HG03066 (cell line): ENCODE results near the gene NUTM2B.
"Not testable (repeated sequence)": the region's sequence is repeated elsewhere in the genome, so short reads cannot be mapped to it uniquely, and the experiment has no call there.

Source experiments
- ATAC-seq: cut with Tn5 transposase; IDR thresholded peaks from one replicate; pipeline ENCODE4 v1.9.1; 2021; ENCODE audit warnings: low read depth; ENCODE audit not compliant: unreplicated experiment

The NUTM2B gene

DNA sequence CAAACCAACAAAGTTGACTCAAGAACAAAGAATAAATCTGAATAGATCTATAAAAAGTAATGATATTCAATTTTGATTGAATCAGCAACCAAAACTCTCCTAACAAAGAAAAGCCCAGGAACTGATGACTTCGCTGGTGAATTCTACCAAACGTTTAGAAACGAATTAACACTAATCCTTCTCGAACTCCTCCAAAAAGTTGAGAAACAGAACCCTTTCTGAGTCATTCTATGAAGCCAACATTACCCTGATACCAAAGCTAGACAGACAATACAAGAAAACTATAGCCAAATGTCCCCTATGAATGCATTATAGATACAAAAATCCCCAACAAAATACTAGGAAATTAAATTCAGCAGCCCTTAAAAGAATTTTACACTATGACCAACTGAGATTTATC is 17.0 kb downstream of the NUTM2B start:
- ATAC-seq: not testable (repeated sequence)

DNA sequence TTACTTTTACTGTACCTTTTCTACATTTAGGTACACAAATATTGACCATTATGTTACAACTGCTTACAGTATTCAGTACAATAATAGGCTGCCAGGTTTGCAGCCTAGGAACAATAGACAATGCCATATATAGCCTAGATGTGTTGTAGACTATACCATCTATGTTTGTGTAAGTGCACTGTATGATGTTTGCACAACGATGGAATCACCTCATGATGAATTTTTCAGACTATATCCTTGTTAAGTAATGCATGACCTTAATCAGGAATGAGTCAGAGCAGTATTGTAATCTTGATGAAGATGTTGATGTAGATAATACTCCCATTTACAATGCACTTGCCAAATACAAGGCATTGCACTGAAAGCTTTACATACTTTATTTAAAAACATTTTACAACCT is 23.6 kb downstream of the NUTM2B start:
- not testable (repeated sequence) for ATAC-seq

GRCh38 chr10:79744844-79745243 is 41.8 kb downstream of the NUTM2B start:
- ATAC-seq: not testable (repeated sequence)

DNA sequence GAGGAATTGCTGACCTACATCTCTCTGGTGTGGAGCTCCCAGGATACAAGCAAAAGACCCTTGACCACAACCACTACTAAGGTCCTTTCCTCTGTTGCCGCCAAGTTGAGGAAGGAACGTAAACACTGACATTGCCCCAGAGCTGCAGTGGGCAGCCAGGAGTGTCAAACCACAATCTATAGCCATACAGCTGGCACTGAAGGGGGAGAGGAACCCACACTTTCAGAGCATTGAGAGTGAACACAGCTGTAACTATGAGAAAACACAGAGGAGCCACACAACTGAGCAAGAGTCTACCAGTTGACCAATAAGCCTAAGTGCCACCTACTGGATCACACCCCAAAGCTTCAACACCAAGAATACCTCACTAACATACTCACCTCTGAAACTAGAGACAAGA is 45.5 kb downstream of the NUTM2B start:
- ATAC-seq: not testable (repeated sequence)

DNA sequence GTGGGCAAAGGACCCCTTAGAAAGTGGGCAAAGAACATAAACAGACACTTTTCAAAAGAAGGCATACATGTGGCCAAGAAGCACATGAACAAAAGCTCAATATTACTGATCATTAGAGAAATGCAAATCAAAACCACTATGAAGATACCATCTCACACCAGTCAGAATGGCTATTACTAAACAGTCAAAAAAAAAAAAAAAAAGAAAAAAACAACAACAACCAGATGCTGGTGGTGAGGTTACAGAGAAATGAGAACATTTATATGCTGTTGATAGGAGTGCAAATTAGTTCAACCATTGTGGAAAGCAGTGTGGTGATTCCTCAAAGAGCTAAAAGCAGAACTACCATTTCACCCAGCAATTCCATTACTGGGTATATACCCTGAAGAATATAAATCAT is 50.6 kb downstream of the NUTM2B start:
- not testable (repeated sequence) for ATAC-seq

DNA sequence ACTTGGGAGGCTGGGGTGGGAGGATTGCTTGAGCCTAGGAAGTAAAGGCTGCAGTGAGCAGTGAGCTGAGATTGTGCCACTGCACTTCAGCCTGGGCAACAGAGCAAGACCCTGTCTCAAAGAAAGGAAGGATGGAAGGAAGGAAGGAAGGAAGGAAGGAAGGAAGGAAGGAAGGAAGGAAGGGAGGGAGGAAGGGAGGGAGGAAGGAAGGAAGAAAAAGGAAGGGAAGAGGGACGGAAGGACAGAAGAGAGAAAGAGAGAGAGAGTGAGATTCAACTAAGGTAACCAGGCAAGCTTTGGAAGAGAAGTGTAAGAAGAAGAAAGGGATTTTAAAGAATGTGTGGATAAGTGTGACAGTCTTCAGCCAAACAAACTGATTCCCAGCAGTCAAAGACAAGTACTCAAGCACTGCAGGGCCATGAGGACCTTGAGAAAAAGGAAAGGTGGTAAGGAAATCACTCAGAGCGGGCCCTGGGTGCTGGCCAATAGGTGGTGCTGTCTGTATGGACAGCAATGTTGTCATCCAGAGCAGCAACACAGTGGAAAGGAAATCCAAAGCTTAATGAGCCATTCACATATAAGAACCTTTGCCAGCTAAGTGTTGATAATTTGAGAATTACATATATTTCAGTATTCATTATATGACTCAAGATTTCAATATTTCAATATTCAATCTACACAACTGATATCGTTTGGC is 55.4 kb downstream of the NUTM2B start:
- ATAC-seq: not testable (repeated sequence)
